ENCODE data around the gene PRKACA.

DNA sequence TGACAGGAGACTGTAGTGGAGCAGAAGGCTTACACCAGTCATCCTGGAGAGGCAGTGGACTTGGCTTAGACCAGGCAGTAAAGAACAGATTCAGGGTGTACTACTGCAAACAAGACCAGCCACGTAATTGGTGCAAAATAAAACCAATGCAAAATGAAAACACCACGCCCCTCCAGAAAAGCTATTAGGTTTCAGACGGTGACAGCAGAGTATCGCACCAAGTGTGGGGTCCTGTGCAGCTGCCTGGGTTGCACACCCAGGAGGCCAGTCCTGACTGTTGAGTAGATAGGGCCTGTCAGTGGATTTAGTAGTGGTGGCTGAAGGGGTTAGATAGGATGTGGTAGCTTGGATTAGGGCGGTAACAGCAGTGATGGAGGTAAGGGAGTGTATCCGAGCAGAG lies 5.4 kb upstream of the PRKACA start:
- TF ChIP-seq, protein P1, sequence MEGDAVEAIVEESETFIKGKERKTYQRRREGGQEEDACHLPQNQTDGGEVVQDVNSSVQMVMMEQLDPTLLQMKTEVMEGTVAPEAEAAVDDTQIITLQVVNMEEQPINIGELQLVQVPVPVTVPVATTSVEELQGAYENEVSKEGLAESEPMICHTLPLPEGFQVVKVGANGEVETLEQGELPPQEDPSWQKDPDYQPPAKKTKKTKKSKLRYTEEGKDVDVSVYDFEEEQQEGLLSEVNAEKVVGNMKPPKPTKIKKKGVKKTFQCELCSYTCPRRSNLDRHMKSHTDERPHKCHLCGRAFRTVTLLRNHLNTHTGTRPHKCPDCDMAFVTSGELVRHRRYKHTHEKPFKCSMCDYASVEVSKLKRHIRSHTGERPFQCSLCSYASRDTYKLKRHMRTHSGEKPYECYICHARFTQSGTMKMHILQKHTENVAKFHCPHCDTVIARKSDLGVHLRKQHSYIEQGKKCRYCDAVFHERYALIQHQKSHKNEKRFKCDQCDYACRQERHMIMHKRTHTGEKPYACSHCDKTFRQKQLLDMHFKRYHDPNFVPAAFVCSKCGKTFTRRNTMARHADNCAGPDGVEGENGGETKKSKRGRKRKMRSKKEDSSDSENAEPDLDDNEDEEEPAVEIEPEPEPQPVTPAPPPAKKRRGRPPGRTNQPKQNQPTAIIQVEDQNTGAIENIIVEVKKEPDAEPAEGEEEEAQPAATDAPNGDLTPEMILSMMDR (IDR thresholded peaks at IDR 0.05; ENCODE audit: low read depth, low read length), result no peak
- no peak for TF ChIP-seq EZH2phosphoT487 (IDR thresholded peaks at IDR 0.05; ENCODE audit: low read depth)
